HepG2 (cell line): ENCODE results near the gene KCNE5. TPM values are rescaled to one million over a fixed set of nuclear protein-coding genes. Genes with fewer than 3 reads are reported as not detected.

Experiments
- ATAC-seq: fragments of 200-7000 bp; cut with Tn5 transposase; 3 replicates; pipeline ENCODE4 v1.9.1; 2020; ENCODE audit warnings: mild to moderate bottlenecking, moderate library complexity
- BruUV-seq: library from RNA; stranded (reverse); fragments of 400-500 nt; replicated peaks from 2 replicates; lab custom pipeline; 2021; lab: Mats Ljungman, UMichigan
- CTCF ChIA-PET: fragments of 300-600 bp; formaldehyde crosslinking; extraction: SDS; loops from one replicate; lab custom pipeline; 2021; ENCODE audit warnings: low total read pairs, inconsistent platforms, low intra/inter-chr PET ratio; lab: Yijun Ruan, JAX
- POLR2A ChIA-PET: fragments of 350-600 bp; sonication (Branson Sonifier 250); formaldehyde crosslinking; loops from one replicate; lab custom pipeline; 2020; ENCODE audit warnings: antibody characterized with exemption, inconsistent platforms; lab: Yijun Ruan, JAX
- DNase-seq: peaks from one replicate; pipeline ENCODE4 v3.0.0-alpha.2; 2015; ENCODE audit warnings: low spot score
- FAIRE-seq: peaks from 3 replicates; lab custom pipeline; 2011; peaks lifted over from hg19 to GRCh38; lab: Jason Lieb, UNC
- H2AFZ ChIP-seq: one replicate; pipeline ENCODE4 v1.6.1; 2011; ENCODE audit warnings: low read length, inconsistent platforms
- H3K27ac ChIP-seq: fragments of 300-600 bp; 3 replicates; pipeline ENCODE4 v1.8.0; 2011; ENCODE audit warnings: mixed run types, mild to moderate bottlenecking, mixed read lengths, low read length, inconsistent platforms; ENCODE audit not compliant: insufficient read depth; ENCODE audit errors: extremely low read length
- H3K27me3 ChIP-seq, 2 experiments: fragments of 200-600 bp in 1 of 2; 2 replicates in 1 of 2; 3 replicates in 1 of 2; pipeline versions ENCODE4 v1.6.0 to v1.8.0; 2011; ENCODE audit warnings: low read length in 2 of 2, mild to moderate bottlenecking in 2 of 2, moderate library complexity in 2 of 2, inconsistent platforms in 1 of 2; ENCODE audit not compliant: insufficient read depth in 2 of 2, control insufficient read depth in 1 of 2
- H3K36me3 ChIP-seq, 2 experiments: fragments of 200-600 bp in 1 of 2; replicated peaks in 1 of 2; 2 replicates in 1 of 2; 3 replicates in 1 of 2; pipeline versions ENCODE4 v1.5.1 to v1.8.0; 2011; ENCODE audit warnings: low read length in 2 of 2, inconsistent platforms in 1 of 2; ENCODE audit not compliant: insufficient read depth in 2 of 2, control insufficient read depth in 1 of 2
- H3K4me1 ChIP-seq: 2 replicates; pipeline ENCODE4 v1.5.1; 2012; ENCODE audit warnings: low read length, inconsistent platforms; ENCODE audit not compliant: insufficient read depth
- H3K4me2 ChIP-seq: 2 replicates; pipeline ENCODE4 v1.6.0; 2011; ENCODE audit warnings: low read depth, low read length, inconsistent platforms
- H3K4me3 ChIP-seq, 3 experiments: fragments of 200-600 bp in 1 of 3; sonication (generic), shearing (Covaris generic) in 1 of 3; replicated peaks in 1 of 3; 2 replicates each; pipeline ENCODE4 v1.5.1; 2011 to 2016; ENCODE audit warnings: low read length in 3 of 3, inconsistent platforms in 2 of 3, low read depth in 2 of 3, mild to moderate bottlenecking in 2 of 3, control low read depth in 1 of 3, mixed read lengths in 1 of 3; ENCODE audit not compliant: insufficient read depth in 1 of 3
- H3K79me2 ChIP-seq: one replicate; pipeline ENCODE4 v1.6.1; 2011; ENCODE audit warnings: low read length, inconsistent platforms; ENCODE audit not compliant: insufficient read depth
- H3K9ac ChIP-seq: 2 replicates; pipeline ENCODE4 v1.6.0; 2011; ENCODE audit warnings: mild to moderate bottlenecking, low read depth, low read length, inconsistent platforms; ENCODE audit not compliant: insufficient read depth
- H3K9me3 ChIP-seq: 2 replicates; pipeline ENCODE4 v1.5.1; 2012; ENCODE audit warnings: mild to moderate bottlenecking, low read length
- H4K20me1 ChIP-seq: 2 replicates; pipeline ENCODE4 v1.6.0; 2011; ENCODE audit warnings: inconsistent platforms, mild to moderate bottlenecking, low read length, moderate library complexity; ENCODE audit not compliant: insufficient read depth
- ADNP ChIP-seq: sonication (generic); formaldehyde crosslinking; IDR thresholded peaks from 2 replicates; pipeline ENCODE4 v1.4.0; 2020; ENCODE audit warnings: missing genetic modification reagents
- HNRNPLL ChIP-seq: fragments of 200-400 bp; formaldehyde crosslinking; IDR thresholded peaks from 2 replicates; pipeline ENCODE4 v1.6.1; 2017; ENCODE audit warnings: mild to moderate bottlenecking, low read depth, low read length; ENCODE audit not compliant: poor library complexity, severe bottlenecking
- IKZF5 ChIP-seq: IDR thresholded peaks from 2 replicates; pipeline ENCODE4 v1.6.1; 2018; ENCODE audit warnings: missing genetic modification reagents, mild to moderate bottlenecking, missing compliant biosample characterization
- JDP2 ChIP-seq: sonication (generic); formaldehyde crosslinking; IDR thresholded peaks from 2 replicates; pipeline ENCODE4 v1.8.1; 2022; ENCODE audit warnings: missing genetic modification reagents, borderline replicate concordance
- MIXL1 ChIP-seq: IDR thresholded peaks from 2 replicates; pipeline ENCODE4 v1.6.1; 2016
- NKX3-1 ChIP-seq: sonication (generic); formaldehyde crosslinking; IDR thresholded peaks from 2 replicates; pipeline ENCODE4 v1.5.0; 2020; ENCODE audit warnings: missing genetic modification reagents
- PAX8 ChIP-seq: sonication (generic); formaldehyde crosslinking; IDR thresholded peaks from 2 replicates; pipeline ENCODE4 v1.8.0; 2022; ENCODE audit warnings: mild to moderate bottlenecking, missing genetic modification reagents, borderline replicate concordance
- TFDP1 ChIP-seq: IDR thresholded peaks from 2 replicates; pipeline ENCODE4 v1.6.1; 2016; ENCODE audit warnings: missing compliant biosample characterization, missing genetic modification reagents, borderline replicate concordance
- TFDP2 ChIP-seq: sonication (generic); formaldehyde crosslinking; IDR thresholded peaks from 2 replicates; pipeline ENCODE4 v1.4.0; 2020; ENCODE audit warnings: missing genetic modification reagents
- U2AF2 ChIP-seq: fragments of 200-400 bp; formaldehyde crosslinking; IDR thresholded peaks from 2 replicates; pipeline ENCODE4 v1.6.1; 2017; ENCODE audit warnings: low read depth, mild to moderate bottlenecking, low read length
- ZBTB14 ChIP-seq: sonication (generic); formaldehyde crosslinking; IDR thresholded peaks from 2 replicates; pipeline ENCODE4 v1.4.0; 2020; ENCODE audit warnings: missing genetic modification reagents
- ZBTB38 ChIP-seq: sonication (generic); formaldehyde crosslinking; IDR thresholded peaks from 2 replicates; pipeline ENCODE4 v1.5.1; 2020; ENCODE audit warnings: mild to moderate bottlenecking, missing genetic modification reagents
- ZBTB42 ChIP-seq: sonication (generic); formaldehyde crosslinking; IDR thresholded peaks from 2 replicates; pipeline ENCODE4 v1.5.0; 2020; ENCODE audit warnings: mild to moderate bottlenecking, missing genetic modification reagents
- ZNF281 ChIP-seq: sonication (generic); formaldehyde crosslinking; IDR thresholded peaks from 2 replicates; pipeline ENCODE4 v1.4.0; 2020; ENCODE audit warnings: missing genetic modification reagents, borderline replicate concordance
- ZNF75D ChIP-seq: sonication (generic); formaldehyde crosslinking; IDR thresholded peaks from 2 replicates; pipeline ENCODE4 v1.8.1; 2023; ENCODE audit warnings: missing genetic modification reagents, mild to moderate bottlenecking, borderline replicate concordance
- WGBS: methylation state at CpG from one replicate; pipeline ENCODE4 v1.1.6; 2017; ENCODE audit warnings: low lambda C conversion rate; 5-methylcytosine and 5-hydroxymethylcytosine counted together
- in situ Hi-C: cut with HindIII; loops from 2 replicates; pipeline ENCODE4 v1.10.0; 2017; ENCODE audit warnings: low pct_unique_long_range_greater_than_20kb; ENCODE audit not compliant: extremely low pct_ligation_motif_present
- intact Hi-C: fragments of 100-400 bp; cut with micrococcal nuclease; formaldehyde crosslinking; loops from one replicate; pipeline ENCODE4 v1.10.0; 2022; ENCODE audit not compliant: unreplicated experiment
- polyA plus RNA-seq, 8 experiments: library from polyadenylated mRNA; depleted of rRNA in 3 of 8; stranded (reverse) in 7 of 8; unstranded in 1 of 8; fragments of >200 nt; fragmentation: Illumina TruSeq in 4 of 8; extraction: Trizol in 4 of 8; gene quantifications; 2 replicates each; pipeline versions ENCODE4 v1.2.1 to v1.2.3, GENCODE V29; 2011 to 2016; ENCODE audit warnings: low read depth in 4 of 8, missing spikeins in 1 of 8, mixed read lengths in 1 of 8; ENCODE audit not compliant: insufficient read depth in 1 of 8
- total RNA-seq, 5 experiments: library from RNA; depleted of rRNA; stranded (reverse); fragments of >200 nt; fragmentation: Illumina TruSeq; extraction: Trizol; gene quantifications; 2 replicates each; pipeline ENCODE4 v1.2.3, GENCODE V29; 2016; ENCODE audit warnings: low read depth in 1 of 5

KCNE5 gene
- total and polyA plus RNA-seq, 2 of the 13 experiments (the other 11 are each of a cell fraction or from before 2014, with no cell fraction given): 0.33 to 1.4 TPM

GRCh38 chrX:109622270-109622669 lies 2.7 kb downstream of the KCNE5 start:
- no peak overlapping the region for H3K4me3 ChIP-seq
- no peak overlapping the region for H3K27ac ChIP-seq
- H4K20me1 ChIP-seq: no peaks in the 10 kb centered on the region
- ATAC-seq (no peak), FAIRE-seq (no peak), DNase-seq (no peak)
- H3K27me3 ChIP-seq: no peaks in the 10 kb centered on the region
- ChIA-PET CTCF (no interaction called here), POLR2A (no interaction called here)
- BruUV-seq: no TSS peak
- no peaks in the 10 kb centered on the region for H3K79me2 ChIP-seq
- H3K36me3 ChIP-seq: no peaks in the 10 kb centered on the region
- H3K4me2 ChIP-seq: no peak overlapping the region
- intact Hi-C loops: no loop called here
- TF ChIP-seq JDP2: no peak
- TF ChIP-seq IKZF5 (CRISPR knock-in tag): no peak
- TF ChIP-seq ZNF75D (CRISPR knock-in tag): no peak
- no peak for TF ChIP-seq ZBTB38 (CRISPR knock-in tag)
- no peak for TF ChIP-seq TFDP1 (CRISPR knock-in tag)
- no peak for TF ChIP-seq HNRNPLL
- no peak for TF ChIP-seq NKX3-1 (CRISPR knock-in tag)
- no peak for TF ChIP-seq PAX8
- no peak for TF ChIP-seq ZBTB42
- TF ChIP-seq MIXL1 (CRISPR knock-in tag): no peak
- TF ChIP-seq TFDP2: no peak
- no peak for TF ChIP-seq ZBTB14 (CRISPR knock-in tag)
- TF ChIP-seq ADNP (CRISPR knock-in tag): no peak
- TF ChIP-seq U2AF2: no peak
- no peak for TF ChIP-seq ZNF281
- in situ Hi-C loops: no loop called here
- 96% methylated on average over 4 of the region's 4 CpGs for WGBS
- H3K9ac ChIP-seq: no peak overlapping the region
- no peak overlapping the region for H2AFZ ChIP-seq
- peaks cover 12% of the 10 kb centered on the region for H3K4me1 ChIP-seq
- H3K9me3 ChIP-seq: no peaks in the 10 kb centered on the region
